Left lung (tissue), 10 donors: ENCODE measurements around the gene SLC17A9. TPM values are rescaled to one million over a fixed set of nuclear protein-coding genes. Genes with fewer than 3 reads are reported as not detected.

Experiments used
- ATAC-seq: fragments of 200-7000 bp; cut with Tn5 transposase; one replicate; pipeline ENCODE4 v1.9.1; 2020; ENCODE audit warnings: moderate library complexity
- DNase-seq, 4 donors: peaks; one replicate each; pipeline ENCODE4 v3.0.0-alpha.2; 2013 to 2020
- H3K27ac ChIP-seq, 2 donors: fragments of 200-600 bp; sonication (generic) in 1 of 2; one replicate each; pipeline versions ENCODE4 v1.5.0 to v1.8.0; 2020 to 2021
- H3K27me3 ChIP-seq, 2 donors: fragments of 200-600 bp; sonication (generic) in 1 of 2; one replicate each; pipeline versions ENCODE4 v1.5.0 to v1.8.0; 2020 to 2021
- H3K36me3 ChIP-seq, 2 donors: fragments of 200-600 bp; sonication (generic) in 1 of 2; one replicate each; pipeline versions ENCODE4 v1.5.0 to v1.8.0; 2020 to 2021
- H3K4me1 ChIP-seq, 2 donors: fragments of 200-600 bp; one replicate each; pipeline ENCODE4 v1.8.0; 2021
- H3K4me3 ChIP-seq, 2 donors: fragments of 200-600 bp; sonication (generic) in 1 of 2; one replicate each; pipeline versions ENCODE4 v1.5.0 to v1.8.0; 2020 to 2021; ENCODE audit warnings: mild to moderate bottlenecking in 1 of 2
- H3K9me3 ChIP-seq, 2 donors: fragments of 200-600 bp; sonication (generic) in 1 of 2; one replicate each; pipeline versions ENCODE4 v1.5.0 to v1.8.0; 2020 to 2021
- CTCF ChIP-seq, 2 donors: fragments of 200-600 bp; sonication (generic) in 1 of 2; IDR thresholded peaks; one replicate each; pipeline versions ENCODE4 v1.5.0 to v1.8.0; 2021; ENCODE audit warnings: antibody characterized with exemption in 2 of 2
- intact Hi-C, 2 donors: fragments of 100-400 bp; cut with DNase I; formaldehyde crosslinking; loops; one replicate each; pipeline versions ENCODE4 v1.11.2 to v1.14.2; 2022
- polyA plus RNA-seq, 6 donors: library from polyadenylated mRNA; unstranded; fragments of 120-200 nt; gene quantifications; one replicate each; pipeline ENCODE4 v1.2.1, GENCODE V29; 2013; ENCODE audit not compliant: insufficient read length in 6 of 6
- total RNA-seq, 2 donors: library from RNA; stranded (reverse); fragmentation: NEBNext Ultra II Directional; extraction: Animal tissue kit (Norgen Biotek cat#: 25700); gene quantifications; one replicate each; pipeline ENCODE4 v1.2.1, GENCODE V29; 2021
- donor health status: DM: no; HTN: yes; CAD: no.
- donor health status: DM: no; HTN: no; CAD: no.

The SLC17A9 gene
- total and polyA plus RNA-seq, 8 donors: 2.1 to 18.1 (median 3.7) TPM

- DNase-seq (peak in 1 of 4 donors; percentile 51), ATAC-seq (no peak)
- no peak overlapping the region for H3K27ac ChIP-seq
- no peak overlapping the region for H3K4me3 ChIP-seq
- H3K36me3 ChIP-seq: peaks cover 0 to 21% of the 10 kb centered on the region in 2 donors
- intact Hi-C loops: no loop called here
- H3K27me3 ChIP-seq: peaks cover 16 to 49% of the 10 kb centered on the region in 2 donors
- no peak for TF ChIP-seq CTCF (IDR thresholded peaks at IDR 0.05)
- H3K4me1 ChIP-seq: peaks cover 4 to 8% of the 10 kb centered on the region in 2 donors
- H3K9me3 ChIP-seq: no peaks in the 10 kb centered on the region
These were observed 16.1 kb downstream of the SLC17A9 start for GRCh38 chr20:62968378-62969178.

- Histone ChIP-seq H3K9me3 (no peaks in the 10 kb centered on the region), H3K36me3 (peaks cover 0 to 14% of the 10 kb centered on the region in 2 donors), H3K4me3 (no peak overlapping the region), H3K27ac (no peak overlapping the region), H3K27me3 (peaks cover 21 to 56% of the 10 kb centered on the region in 2 donors), H3K4me1 (peaks cover 4 to 8% of the 10 kb centered on the region in 2 donors)
- TF ChIP-seq CTCF (IDR thresholded peaks at IDR 0.05): no peak
- no peak for DNase-seq
- no peak for ATAC-seq
- intact Hi-C loops: no loop called here
These were observed 16.8 kb downstream of the SLC17A9 start for GRCh38 chr20:62969179-62969760.

- Histone ChIP-seq H3K27me3 (peaks cover 28 to 63% of the 10 kb centered on the region in 2 donors), H3K9me3 (no peaks in the 10 kb centered on the region), H3K4me3 (no peak overlapping the region), H3K27ac (no peak overlapping the region), H3K4me1 (peaks cover 4 to 8% of the 10 kb centered on the region in 2 donors), H3K36me3 (peaks cover 0 to 9% of the 10 kb centered on the region in 2 donors)
- intact Hi-C loops: no loop called here
- TF ChIP-seq CTCF (IDR thresholded peaks at IDR 0.05): no peak
- no peak for DNase-seq
- ATAC-seq: no peak
These were observed 17.4 kb downstream of the SLC17A9 start for GRCh38 chr20:62969939-62970306.

GRCh38 chr20:62970307-62971210 is 18.1 kb downstream of the SLC17A9 start:
- peaks cover 33 to 69% of the 10 kb centered on the region in 2 donors for H3K27me3 ChIP-seq
- no peak for TF ChIP-seq CTCF (IDR thresholded peaks at IDR 0.05)
- intact Hi-C loops: no loop called here
- H3K27ac ChIP-seq: no peak overlapping the region
- no peaks in the 10 kb centered on the region for H3K9me3 ChIP-seq
- peaks cover 4 to 8% of the 10 kb centered on the region in 2 donors for H3K4me1 ChIP-seq
- peaks cover 0 to 3% of the 10 kb centered on the region in 2 donors for H3K36me3 ChIP-seq
- ATAC-seq: no peak
- no peak for DNase-seq
- no peak overlapping the region for H3K4me3 ChIP-seq
